ENCODE measurements around the gene NXN.
"Not testable (repeated sequence)": the region's sequence is repeated elsewhere in the genome, so short reads cannot be mapped to it uniquely, and the experiment has no call there.

NXN gene

DNA sequence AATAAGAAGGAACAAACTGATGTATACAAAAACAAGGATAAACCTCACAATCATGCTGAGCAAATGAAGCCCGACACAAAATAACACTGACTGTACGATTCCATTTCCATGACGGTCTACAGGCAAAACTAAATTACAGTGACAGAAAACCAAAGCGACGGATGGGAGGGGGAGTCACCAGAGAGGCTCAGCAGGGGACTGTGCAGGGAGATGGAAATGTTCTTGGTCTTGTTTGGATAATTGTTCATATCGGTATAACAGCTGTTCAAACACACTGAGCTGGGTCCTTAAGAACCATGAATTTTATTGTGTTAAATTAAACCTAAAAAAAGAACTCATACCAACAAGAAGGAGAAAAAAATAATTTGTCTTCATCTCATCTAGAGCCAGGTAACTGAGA, 97.8 kb downstream of the NXN start:
- peak; percentile 63 for DNase-seq

DNA sequence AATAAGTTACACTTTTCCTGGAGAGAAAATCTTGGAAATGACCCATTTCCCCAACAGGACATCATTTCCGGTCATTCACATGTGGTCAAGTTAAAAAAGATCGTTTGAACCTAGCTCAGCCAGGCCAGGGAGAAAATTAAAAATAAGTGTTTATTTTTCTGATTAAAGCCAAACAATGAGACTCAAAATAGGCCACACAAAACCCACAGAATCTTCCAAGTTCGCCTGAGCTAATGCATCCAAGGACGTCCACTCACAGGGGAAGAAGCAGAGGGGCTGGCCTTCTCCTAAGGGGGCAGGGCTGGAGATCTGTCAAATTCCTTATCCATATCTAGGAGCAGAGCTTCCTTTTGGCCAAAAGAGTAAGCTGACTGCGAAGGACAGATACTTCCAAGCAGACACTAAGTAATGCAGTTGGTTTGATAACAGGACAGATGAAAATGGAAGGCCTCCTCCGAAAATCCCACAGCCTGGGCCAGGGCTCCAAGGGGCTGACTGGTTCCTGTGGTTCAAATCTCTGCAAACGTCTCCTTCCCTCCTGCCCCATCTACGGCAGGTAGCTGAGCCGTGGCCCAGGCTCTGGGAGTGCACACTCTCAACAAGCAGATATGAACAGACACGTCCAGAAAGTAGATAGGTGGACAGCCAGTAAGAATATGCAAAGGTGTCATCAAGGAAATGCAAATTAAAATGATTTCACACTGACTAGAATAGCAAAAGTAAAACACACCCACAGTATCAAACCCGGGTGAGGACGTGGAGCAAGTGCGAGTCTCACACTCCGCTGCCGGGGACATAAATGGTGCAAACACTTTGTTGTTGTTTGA, 98.9 kb downstream of the NXN start:
- DNase-seq, result no peak

DNA sequence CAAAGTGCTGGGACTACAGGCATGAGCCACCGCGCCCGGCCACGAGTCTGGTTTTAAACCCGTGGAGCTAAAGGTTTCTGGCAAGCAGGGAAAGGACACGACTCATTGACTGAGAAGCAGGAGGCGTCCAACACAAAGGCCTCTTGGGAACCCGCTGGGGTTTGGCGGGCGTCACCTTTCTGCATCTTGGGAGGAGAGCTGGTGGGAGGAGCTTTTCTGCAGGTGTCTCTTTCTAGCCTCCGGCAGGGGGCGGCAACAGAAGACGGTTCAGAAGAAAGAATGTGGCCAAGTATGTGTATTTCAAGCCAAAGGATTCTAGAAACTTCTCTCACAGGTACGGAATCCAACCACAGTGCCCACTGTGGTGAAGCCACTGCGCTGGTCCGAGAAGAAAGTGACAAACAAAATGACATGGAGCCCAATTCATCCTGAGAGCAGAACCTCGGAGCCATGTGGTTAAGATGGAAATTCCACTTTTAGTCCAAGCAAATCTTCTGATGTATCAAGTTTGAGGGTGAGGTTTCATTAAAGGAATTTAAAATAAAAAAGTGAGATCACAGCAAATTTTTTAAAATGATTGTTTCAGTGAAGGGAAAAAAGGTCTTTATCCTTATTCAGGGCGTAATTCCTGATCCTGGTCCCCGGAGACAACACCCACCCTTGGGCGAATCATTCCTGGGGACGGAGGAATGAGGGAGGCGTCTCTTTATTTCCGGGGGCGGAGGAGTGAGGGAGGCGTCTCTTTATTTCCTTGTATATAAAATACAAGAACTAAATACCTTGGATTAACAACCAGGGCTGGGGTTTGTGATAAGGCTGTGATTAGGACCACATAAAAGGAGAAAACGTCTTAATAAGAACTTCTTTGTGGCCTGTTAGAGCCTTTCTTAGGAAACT, 99.8 kb downstream of the NXN start:
- no peak for DNase-seq

DNA sequence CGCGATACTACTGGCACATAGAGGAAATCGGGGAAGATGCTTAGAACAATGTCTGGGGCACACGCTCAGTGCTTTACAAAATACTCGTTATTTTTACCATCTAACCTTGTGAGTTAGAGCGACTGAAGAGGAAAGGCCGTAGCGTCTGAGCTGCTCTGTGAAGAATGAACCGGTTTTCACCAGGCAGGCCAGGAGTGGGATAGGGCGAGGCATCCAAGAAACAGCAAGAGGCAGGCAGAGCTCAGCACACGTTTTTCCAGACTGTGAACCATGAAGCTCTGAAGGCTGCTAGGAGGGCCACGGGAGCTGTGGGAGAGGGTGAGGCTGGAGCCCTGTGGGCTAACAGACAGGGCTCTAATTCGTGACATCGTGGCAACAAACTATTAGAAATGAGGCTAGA, 101.9 kb downstream of the NXN start:
- DNase-seq, result no peak

DNA sequence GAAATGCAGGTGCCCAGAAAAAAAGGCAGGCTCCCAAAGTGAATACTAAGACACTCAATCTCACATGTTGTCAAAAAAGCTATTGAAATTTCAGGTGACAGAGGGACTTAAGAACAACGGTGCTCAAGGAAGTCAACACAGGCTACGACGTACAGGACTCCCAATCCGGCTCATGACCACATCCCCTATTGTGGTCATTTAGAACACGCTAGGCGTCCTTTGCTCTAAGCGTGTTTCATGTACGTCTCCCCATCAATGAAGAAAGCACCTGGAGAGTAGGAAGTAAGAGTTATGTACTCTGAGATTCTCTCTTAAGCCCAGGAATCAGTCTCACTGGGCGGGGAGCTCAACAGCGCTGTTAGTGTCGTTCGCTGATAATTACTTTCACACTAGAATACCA, 103.3 kb downstream of the NXN start:
- DNase-seq, result no peak

DNA sequence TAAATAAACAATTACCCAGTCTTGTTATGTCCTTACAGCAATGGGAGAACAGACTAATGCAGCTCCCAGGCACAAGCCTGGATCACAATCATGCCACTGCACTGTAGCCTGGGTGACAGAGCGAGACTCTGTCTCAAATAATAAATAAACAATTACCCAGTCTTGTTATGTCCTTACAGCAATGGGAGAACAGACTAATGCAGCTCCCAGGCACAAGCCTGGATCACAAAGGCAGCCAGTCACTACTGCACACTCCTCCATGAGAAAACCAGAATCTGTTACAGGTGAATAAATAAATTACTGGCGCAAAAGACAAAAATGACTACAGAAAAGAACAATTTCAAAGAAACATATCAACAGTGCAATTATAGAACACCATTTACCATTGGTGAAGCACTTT, 105.0 kb downstream of the NXN start:
- DNase-seq, result not testable (repeated sequence)

DNA sequence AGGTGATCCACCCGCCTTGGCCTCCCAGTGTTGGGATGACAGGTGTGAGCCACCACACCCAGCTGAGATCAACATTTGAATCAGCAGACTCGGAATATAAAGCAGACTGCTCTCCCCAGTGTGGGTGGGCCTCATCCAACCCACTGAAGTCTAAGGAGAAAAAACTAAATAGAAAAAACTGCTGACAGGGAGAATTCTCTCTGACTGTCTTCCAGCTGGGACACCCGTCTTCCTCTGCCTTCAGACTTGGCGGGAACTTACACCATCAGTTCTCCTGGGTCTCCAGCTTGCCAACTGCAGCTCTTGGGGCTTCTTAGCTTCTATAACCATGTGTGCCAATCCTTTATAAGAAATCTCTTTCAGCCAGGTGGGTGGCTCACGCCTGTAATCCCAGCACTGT, 106.7 kb downstream of the NXN start:
- DNase-seq, result no peak

DNA sequence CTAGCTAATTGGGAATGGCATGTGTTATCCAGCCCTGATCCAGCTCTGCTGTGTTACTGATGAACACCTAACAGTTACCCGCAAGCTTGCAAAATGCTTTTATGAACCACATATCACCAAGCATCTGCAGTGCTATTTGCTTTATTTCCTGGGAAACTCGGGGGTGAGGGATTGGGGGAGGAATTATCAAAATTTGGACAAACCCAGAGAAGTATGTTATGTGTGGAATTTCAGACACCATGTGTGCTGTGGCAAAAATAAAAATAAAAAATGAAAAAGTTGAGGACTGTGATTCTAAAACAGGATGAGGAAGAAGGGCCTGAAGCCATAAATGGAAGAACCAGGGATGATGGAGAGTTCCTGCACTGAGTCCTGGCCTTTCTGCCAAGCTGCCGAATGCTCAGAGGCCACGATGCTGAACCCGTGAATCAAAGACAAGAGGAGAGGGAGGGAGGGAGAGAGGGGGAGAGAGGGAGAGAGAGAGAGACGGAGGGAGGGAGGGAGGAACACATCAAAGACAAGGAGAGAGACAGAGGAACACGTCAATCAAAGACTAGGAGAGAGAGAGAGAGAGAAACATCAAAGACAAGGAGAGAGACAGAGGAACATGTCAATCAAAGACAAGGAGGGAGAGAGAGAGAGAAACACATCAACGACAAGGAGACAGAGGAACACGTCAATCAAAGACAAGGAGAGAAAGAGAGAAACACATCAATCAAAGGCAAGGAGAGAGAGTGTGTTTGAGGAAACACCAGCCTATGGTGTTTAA, 107.6 kb downstream of the NXN start:
- no peak for DNase-seq

DNA sequence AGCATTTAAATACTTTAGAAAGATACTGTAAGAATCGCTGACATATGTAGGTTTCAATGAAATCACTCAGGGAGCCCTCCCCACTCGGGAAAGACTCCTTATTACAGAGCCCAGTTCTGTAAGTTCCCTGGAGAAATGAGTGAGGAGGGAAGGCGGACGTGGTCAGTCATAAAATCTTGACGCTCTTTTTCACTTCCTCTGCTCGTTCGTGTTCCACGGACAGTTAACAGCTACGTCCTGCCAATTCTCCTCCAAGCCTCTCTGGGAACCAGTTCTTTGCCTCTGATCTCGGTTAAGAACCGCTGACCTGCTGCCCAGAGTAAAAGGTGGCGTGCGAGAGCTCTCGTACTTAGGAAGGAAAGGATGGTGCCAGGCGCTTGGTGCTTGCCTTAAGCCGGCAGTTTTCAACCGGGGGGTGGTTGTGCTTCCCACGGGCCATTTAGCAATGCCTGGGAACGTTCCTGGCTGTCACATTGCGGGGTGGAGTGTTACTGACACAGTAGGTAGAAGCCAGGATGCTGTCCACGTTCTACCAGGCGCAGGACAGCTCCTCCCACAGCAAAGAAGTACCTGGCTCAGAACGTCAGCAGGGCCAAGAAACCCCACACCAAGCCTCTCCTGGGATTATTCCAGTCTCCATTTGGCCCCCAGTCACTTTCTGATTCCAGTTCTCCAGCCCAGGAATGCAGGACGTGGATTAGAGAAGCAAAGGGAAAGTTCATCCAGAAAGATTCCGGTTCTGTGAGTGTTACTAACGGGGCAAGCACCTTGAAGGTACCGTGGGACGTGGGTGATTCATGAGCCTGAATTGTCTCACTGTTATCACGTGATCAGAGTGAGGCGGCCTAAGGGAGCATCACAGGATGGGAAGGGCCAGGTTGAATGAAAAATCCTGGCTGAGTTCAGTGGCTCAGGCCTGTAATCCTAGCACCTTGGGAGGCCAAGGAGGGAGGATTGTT, 109.7 kb downstream of the NXN start:
- no peak for DNase-seq

DNA sequence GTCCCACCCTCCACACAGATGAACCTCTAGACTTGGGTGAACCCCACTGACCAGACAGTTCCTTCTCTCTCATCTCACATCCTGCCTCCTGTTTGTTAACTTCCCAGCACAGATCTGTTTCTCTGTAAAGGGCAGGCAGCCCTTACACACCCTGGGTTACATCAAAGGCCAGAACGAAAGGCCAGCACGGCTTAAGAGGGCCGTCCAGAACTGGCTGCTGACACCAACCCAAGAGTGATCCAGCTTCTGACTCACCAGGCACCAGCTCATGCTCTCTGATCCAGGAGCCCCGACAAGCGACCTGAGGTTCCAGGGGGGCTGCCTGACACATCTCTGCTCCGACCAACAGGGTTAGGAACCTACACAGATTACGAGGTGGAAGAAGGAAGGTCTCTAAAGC, 110.5 kb downstream of the NXN start:
- no peak for DNase-seq

DNA sequence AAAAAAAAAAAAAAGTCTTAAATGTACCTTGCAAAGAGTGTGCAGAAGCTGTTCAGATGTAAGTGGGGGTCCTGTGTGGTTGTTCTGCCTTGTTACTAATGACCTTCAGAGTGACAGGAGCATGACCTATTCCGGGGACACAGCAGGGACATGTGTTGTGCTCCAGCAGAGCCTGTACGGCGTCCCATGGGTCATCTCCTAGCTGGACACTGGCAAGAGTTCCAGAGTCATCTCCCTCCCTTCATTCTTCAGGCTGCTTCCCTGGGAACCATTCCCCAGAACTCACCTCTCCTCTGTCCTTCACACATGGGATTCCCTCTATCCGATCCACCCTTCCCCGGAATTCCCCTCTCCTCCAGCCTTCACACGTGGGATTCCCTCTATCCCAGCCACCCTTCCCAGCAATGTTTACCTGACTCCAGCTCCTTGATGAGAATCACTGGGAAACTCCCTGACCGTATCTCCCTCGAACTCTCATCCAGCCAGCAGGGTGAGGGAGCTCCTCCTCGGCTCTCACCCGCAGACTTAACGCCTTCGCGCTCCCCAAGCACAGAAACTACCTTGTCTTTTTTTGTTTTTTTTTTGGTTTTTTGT, 111.6 kb downstream of the NXN start:
- no peak for DNase-seq

DNA sequence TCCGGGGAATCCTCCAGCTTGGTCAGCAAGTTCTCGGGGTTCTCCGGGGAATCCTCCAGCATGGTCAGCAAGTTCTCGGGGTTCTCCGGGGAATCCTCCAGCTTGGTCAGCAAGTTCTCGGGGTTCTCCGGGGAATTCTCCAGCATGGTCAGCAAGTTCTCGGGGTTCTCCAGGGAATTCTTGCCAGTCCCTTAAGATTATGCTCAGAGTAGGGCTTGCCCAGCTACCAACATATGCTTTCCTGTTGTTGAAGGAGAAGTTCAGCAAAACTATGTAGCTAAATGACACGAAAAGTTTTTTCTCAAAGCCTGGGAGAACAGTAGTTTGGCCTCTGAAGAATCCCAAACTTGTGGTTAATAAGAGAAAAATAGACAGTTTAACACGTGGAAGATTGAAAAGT, 112.3 kb downstream of the NXN start:
- not testable (repeated sequence) for DNase-seq

DNA sequence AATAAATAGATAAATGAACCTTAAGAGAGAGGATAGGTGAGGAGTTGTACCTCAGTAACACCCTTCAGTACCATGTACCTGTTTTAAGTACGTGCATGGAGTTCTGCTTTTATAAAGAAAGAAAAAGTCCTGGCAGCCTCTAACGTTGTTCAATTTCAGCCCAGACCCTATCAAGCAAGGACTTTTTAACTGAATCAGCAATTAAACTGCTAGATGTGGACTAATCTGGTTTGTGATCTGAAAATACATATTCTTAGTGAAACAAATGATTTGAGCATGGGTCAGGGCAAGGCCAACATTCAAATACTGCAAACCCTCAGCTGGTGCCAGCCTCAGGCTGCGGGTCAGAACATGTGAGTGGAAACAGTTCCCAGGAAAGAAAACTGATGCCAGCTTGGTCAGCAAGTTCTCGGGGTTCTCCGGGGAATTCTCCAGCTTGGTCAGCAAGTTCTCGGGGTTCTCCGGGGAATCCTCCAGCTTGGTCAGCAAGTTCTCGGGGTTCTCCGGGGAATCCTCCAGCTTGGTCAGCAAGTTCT, 112.9 kb downstream of the NXN start:
- DNase-seq, result no peak

DNA sequence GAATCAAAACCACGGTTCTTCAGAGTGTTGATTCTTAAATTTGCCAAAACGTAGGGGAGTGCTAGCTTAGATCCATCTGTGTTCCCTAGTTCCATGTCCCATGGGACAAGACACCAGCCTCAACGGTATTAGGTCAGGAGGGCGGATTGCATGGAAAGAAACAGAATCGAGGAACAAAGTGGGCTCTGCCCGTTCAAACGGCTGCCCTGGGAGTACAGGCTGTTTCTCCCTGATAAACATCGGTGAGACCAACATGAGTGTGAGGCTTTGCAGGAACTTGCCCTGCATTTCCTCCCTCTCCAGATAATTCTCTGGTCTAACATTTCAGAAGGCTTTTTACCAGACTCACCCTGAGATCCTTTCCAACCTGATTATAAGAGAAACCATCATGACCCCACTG, 115.3 kb downstream of the NXN start:
- no peak for DNase-seq

DNA sequence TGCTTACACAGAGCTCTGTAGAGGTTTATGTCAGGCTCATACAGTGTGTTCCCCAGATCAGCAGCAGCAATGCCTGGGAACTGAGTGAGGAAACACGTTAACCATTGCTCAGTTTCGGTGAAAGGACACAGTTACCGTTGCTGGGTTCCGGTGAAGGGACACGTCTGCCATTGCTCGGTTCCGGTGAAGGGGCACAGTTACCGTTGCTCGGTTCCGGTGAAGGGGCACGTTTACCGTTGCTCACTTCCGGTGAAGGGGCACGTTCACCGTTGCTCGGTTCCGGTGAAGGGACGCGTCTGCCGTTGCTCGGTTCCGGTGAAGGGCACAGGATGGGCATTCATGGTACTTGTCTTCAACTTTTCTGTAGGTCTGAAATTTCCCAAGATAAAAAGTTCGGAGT, 115.7 kb downstream of the NXN start:
- DNase-seq, result no peak

DNA sequence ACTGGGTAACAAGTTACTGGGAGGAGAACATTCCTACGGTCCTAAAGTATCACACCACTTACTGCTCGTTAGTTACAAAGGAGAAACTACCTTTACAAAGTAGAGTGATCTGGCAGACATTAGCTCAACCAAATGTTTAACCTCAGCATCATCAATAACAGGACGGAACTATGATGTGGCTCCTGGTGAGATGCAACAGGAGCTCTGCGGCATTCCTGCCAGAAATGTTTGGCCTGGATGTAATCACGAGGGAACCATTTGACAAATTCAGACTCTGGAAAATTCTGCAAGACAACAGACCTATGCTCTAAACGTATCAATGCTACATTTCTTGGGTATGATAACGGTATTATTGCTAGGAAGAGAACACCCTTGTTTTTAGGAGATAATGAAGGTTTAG, 117.0 kb downstream of the NXN start:
- DNase-seq, result no peak

DNA sequence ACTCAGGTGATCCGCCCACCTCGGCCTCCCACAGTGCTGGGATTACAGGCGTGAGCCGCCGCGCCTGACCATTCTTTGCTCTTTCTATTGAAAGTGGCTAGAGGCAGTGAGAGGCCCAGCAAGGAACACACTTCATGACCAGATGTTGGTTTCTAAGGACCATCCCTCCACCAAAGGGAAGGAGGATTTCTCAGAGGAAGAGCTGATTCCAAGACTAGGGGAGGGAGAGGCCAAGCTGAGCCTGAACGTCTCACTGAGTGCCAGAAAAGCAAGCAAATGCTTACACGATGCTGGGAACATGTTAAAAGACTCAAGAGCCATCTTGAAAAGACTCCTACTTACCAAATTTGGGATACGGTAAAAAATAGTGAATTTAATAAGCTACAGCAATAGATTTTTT, 118.2 kb downstream of the NXN start:
- DNase-seq, result no peak

DNA sequence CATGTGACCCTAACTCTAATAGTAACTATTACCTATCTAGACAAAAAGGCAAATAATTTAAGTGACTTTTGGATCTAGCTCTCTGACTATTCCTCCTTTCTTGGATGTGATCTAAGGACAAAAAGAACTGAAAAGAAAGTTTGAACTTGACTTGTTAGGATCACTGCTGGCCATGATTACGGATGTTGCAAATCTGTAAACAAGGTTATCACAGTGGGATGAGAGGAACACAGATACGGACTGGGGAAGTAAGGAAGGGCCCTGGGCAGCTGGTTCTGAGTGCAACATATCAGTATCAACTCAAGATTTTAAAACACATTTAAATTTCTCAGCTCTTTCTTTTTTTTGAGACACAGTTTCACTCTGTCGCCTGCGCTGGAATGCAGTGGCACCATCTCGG, 118.8 kb downstream of the NXN start:
- no peak for DNase-seq

DNA sequence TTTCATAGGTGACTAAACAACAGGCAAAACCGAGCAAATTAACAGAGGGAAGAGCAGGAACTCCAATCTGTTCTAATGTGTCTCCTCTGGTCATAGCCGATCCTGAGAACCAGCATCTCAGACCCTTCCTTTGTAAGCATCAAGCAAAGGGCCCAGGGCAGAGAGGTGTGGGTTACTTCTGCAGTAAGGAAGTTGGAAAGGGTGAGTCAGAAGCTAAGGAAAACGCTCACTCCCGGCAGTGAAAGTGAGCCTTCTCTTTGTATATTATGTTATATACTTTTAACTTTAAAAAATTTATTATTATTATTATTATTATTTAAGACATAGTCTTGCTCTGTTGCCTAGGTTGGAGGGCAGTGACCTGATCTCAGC, 119.8 kb downstream of the NXN start:
- DNase-seq, result no peak

DNA sequence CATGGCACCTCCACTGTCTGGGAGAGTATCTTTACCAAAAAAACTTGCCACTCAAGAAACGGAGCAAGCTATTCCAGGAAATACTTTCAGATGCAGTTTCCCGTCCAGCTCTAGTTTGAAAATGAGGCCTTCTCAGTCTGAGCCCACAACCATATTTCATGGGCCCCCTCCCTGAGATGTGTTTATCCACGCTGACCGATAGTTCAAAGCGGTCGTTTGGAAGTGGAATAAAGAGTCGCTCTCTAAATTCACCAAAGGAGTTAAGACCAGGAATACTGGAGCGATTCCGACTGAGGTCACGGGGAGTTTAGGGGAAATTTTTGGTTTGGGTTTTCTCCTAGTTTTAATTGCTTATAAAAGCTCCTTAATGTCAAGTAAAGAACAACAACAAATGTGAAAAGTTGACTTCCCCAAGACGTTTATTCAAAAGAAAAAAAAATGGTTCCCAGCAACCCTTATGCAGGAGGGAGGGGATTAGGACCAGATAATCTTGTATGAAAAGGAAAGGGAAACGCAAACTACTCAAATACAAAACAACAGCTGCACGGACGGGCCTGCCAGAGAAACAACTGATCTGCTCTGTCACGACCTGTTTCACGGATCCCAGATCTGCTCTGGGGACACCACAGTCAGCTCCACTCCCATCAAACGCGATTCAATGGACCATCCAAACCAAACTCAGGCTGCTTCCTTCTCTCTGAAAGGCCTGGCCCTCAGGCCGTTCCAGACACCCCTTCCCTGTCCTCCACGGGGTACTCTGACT, 120.3 kb downstream of the NXN start:
- DNase-seq, result no peak

DNA sequence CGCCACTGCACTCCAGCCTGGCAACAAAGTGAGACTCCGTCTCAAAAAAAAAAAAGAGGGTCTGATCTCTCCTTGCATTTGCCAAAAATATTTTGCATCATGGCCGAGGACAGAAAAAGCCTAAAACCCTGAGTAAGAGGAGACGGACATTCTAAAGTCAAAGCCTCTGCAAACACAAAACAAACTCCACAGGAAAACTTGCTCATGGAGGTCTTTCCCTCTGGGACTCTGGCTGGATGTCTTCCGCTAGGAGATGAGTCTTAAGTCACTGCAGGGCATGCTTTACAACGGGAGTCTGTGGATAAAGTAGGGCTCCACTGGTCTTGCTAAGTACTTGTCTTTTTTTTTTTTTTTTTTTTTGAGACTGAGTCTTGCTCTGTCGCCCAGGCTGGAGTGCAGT, 123.4 kb downstream of the NXN start:
- DNase-seq, result no peak
